Neuron (in vitro differentiated cells): ENCODE results near the gene ALMS1.
"Not testable (repeated sequence)": the region's sequence is repeated elsewhere in the genome, so short reads cannot be mapped to it uniquely, and the experiment has no call there.

Source experiments
- H2AFZ ChIP-seq: one replicate; pipeline ENCODE4 v1.6.1; 2013; ENCODE audit warnings: low read depth, mild to moderate bottlenecking, inconsistent platforms, low read length, moderate library complexity
- H3K27me3 ChIP-seq: one replicate; pipeline ENCODE4 v1.6.1; 2013; ENCODE audit warnings: low read length; ENCODE audit not compliant: insufficient read depth
- H3K36me3 ChIP-seq: one replicate; pipeline ENCODE4 v1.6.1; 2013; ENCODE audit warnings: low read length; ENCODE audit not compliant: insufficient read depth
- H3K4me1 ChIP-seq: one replicate; pipeline ENCODE4 v1.6.1; 2013; ENCODE audit warnings: low read length; ENCODE audit not compliant: insufficient read depth
- H3K4me3 ChIP-seq: 2 replicates; pipeline ENCODE4 v1.5.1; 2013; ENCODE audit warnings: mild to moderate bottlenecking, low read length, moderate library complexity
- H3K9me3 ChIP-seq: one replicate; pipeline ENCODE4 v1.6.1; 2013; ENCODE audit warnings: low read length

The ALMS1 gene

GRCh38 chr2:73489053-73489452, 103.4 kb downstream of the ALMS1 start:
- H3K27me3 ChIP-seq, result no peaks in the 10 kb centered on the region
- no peaks in the 10 kb centered on the region for H3K4me1 ChIP-seq
- no peak overlapping the region for H3K4me3 ChIP-seq
- H3K36me3 ChIP-seq, result peaks cover 45% of the 10 kb centered on the region
- H2AFZ ChIP-seq, result no peak overlapping the region
- H3K9me3 ChIP-seq, result peaks cover 8% of the 10 kb centered on the region

- Histone ChIP-seq H3K4me3 (no peak overlapping the region), H3K4me1 (no peaks in the 10 kb centered on the region), H3K9me3 (no peaks in the 10 kb centered on the region), H2AFZ (no peak overlapping the region), H3K36me3 (peaks cover 34% of the 10 kb centered on the region), H3K27me3 (no peaks in the 10 kb centered on the region)
Observed at GRCh38 chr2:73494031-73494430, 108.4 kb downstream of the ALMS1 start.

DNA sequence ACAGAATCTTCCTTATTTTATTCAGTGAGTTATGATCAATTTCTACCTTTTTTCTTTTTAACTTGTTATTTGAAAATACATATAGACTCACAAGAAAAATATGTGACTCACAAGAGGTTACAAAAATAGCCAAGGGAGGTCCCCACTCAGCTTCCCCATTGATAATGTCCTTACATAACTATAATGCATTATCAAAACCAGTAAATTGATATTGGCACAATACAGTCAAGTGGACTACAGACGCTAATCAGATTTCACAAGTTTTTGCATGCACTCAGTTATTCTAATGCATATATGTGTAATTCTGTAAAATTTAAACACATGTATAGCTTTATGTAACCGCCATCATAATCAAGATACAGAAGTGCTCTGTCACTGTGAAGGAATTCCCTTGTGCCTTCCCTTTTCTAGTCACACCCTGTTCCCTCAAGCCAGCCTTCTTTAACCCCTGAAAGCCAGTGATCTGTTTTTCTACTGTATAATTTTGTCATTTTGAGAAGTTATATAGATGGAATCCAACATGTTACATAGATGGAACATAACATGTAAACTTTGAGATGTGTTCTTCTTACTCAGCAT, 118.4 kb downstream of the ALMS1 start:
- Histone ChIP-seq H2AFZ (no peak overlapping the region), H3K36me3 (no peaks in the 10 kb centered on the region), H3K9me3 (peaks cover 8% of the 10 kb centered on the region), H3K27me3 (no peaks in the 10 kb centered on the region), H3K4me3 (no peak overlapping the region), H3K4me1 (peaks cover 3% of the 10 kb centered on the region)

- H2AFZ ChIP-seq, H3K36me3 ChIP-seq, H3K9me3 ChIP-seq, H3K4me1 ChIP-seq, H3K27me3 ChIP-seq, H3K4me3 ChIP-seq: not testable (repeated sequence)
Observed at GRCh38 chr2:73504850-73505249, 119.2 kb downstream of the ALMS1 start.

DNA sequence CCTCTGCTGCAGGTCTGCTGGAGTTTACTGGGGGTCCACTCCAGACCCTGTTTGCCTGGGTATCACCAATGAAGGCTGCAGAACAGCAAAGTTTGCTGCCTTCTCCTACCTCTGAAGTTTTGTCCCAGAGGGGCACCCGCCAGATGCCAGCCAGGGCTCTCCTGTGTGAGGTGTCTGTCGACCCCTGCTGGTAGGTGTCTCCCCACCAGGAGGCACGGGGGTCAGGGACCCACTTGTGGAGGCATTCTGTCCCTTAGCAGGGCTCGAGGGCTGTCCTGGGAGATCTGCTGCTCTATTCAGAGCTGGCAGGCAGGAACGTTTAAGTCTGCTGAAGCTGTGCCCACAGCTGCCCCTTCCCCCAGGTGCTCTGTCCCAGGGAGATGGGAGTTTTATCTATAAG, 124.8 kb downstream of the ALMS1 start:
- peaks cover 13% of the 10 kb centered on the region for H3K9me3 ChIP-seq
- not testable (repeated sequence) for H3K4me1 ChIP-seq, H3K27me3 ChIP-seq, H2AFZ ChIP-seq, H3K4me3 ChIP-seq, H3K36me3 ChIP-seq

- H3K27me3 ChIP-seq, result no peaks in the 10 kb centered on the region
- peaks cover 24% of the 10 kb centered on the region for H3K36me3 ChIP-seq
- peaks cover 11% of the 10 kb centered on the region for H3K9me3 ChIP-seq
- H2AFZ ChIP-seq, result no peak overlapping the region
- H3K4me3 ChIP-seq, result no peak overlapping the region
- H3K4me1 ChIP-seq, result no peaks in the 10 kb centered on the region
Observed at GRCh38 chr2:73516033-73516432, 130.4 kb downstream of the ALMS1 start.

DNA sequence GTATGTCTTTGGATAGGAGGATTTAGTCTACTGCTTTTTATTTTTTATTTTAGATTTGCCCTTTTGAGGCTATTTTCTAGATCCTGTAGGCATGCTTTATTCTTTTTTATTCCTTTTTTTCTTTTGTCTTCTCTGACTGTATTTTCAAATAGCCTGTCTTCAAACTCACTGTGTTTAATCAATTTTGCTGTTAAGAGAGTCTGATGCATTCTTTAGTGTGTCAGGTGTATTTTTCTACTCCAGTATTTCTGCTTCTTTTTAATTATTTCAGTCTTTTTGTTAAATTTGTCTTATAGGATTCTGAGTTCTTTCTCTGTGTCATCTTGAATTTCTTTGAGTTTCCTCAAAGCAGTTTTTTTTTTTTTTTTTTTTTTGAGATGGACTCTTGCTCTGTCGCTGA, 143.1 kb downstream of the ALMS1 start:
- Histone ChIP-seq H3K36me3 (peaks cover 25% of the 10 kb centered on the region), H3K27me3 (no peaks in the 10 kb centered on the region), H3K9me3 (peaks cover 16% of the 10 kb centered on the region), H2AFZ (no peak overlapping the region), H3K4me1 (no peaks in the 10 kb centered on the region), H3K4me3 (no peak overlapping the region)

DNA sequence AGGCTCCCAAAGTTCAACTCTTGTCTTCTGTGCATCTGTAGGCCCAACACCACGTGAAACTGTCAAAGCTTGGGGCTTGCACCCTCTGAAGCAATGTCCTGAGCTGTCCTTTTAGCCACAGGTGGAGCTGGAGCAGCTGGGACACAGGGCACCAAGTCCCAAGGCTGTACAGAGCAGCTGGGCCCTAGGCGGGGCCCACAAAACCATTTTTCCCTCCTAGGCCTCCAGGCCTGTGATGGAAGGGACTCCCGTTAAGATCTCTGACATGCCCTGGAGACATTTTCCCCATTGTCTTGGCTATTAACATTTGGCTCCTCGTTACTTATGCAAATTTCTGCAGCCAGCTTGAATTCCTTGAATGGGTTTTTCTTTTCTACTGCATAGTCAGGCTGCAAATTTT, 145.1 kb downstream of the ALMS1 start:
- H2AFZ ChIP-seq, H3K4me1 ChIP-seq, H3K4me3 ChIP-seq, H3K27me3 ChIP-seq: not testable (repeated sequence)
- Histone ChIP-seq H3K36me3 (peaks cover 37% of the 10 kb centered on the region), H3K9me3 (peaks cover 16% of the 10 kb centered on the region)

DNA sequence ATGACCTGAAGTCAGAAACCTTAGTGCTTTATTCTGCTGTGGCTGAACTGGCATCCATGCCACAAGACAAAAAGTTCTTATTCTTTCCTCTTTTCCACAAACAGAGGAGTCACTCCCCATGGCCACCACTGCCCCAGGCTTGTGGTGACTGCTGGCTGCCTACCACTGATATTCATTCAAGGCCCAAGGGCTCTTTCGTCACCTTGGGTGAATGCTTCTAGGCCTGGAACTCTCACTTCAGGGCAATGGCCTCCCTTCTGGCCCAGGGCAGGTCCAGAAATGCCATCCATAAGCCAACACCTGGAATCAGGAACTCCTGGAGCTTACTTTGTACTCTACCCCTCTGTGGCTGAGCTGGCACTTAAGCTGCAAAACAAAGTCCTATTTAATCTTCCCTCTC, 146.7 kb downstream of the ALMS1 start:
- Histone ChIP-seq H2AFZ (no peak overlapping the region), H3K4me1 (no peaks in the 10 kb centered on the region), H3K27me3 (no peaks in the 10 kb centered on the region), H3K4me3 (no peak overlapping the region), H3K36me3 (peaks cover 35% of the 10 kb centered on the region), H3K9me3 (peaks cover 15% of the 10 kb centered on the region)

DNA sequence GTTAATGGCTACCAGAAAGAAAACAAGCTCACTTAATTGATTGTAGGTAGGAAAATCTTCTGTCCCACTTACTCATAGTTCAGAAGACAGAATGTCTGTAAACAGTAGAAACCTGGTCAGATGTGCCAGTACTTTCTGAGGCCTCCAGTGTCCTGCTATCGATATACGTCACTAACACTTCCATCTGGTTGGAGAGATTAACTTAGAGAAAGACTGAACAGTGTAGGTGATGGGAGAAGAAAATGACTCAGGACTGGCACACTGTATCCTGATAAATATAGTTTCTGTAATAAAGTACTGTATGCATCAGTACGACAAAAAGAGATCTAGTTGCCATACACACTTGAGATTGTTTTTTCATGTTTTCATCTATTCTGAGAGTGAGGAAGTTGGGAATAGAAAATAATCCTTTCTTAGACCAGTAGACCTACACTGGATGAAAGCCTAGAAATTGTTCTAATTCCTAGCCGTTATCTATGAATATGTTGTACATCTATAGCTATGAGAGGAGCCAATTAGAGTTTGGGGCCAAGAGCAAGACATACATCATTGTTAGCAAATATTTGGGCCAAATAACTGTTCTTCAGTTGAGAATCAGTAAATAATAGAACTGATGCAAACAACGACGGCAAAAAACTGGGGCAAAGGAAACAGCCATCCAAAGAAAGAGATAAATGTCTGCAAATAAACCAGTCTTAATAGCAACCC, 150.7 kb downstream of the ALMS1 start:
- H3K27me3 ChIP-seq, result no peaks in the 10 kb centered on the region
- H3K4me1 ChIP-seq, result no peaks in the 10 kb centered on the region
- no peak overlapping the region for H3K4me3 ChIP-seq
- H3K36me3 ChIP-seq, result peaks cover 45% of the 10 kb centered on the region
- H2AFZ ChIP-seq, result no peak overlapping the region
- H3K9me3 ChIP-seq, result peaks cover 10% of the 10 kb centered on the region

DNA sequence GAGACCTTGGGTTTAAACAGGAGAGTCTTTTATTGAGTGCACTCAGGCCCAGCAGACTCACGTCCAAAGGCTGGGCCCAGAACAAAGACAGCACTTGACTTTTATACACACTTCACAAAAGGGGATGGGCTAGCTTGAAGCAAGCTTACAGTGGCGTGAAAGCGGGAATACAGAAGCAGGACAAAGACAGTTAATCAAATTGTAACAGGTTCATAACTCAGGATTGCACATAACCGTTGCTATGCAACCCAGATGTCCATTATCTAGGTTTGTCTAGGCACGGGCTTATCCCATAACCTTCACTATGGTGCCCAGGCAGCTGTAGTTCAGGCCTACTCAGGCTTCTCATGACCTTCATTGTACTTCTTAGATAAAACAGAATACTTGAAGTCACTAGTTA, 175.2 kb downstream of the ALMS1 start:
- H3K4me3 ChIP-seq, result not testable (repeated sequence)

GRCh38 chr2:73561422-73561821, 175.8 kb downstream of the ALMS1 start:
- peaks cover 13% of the 10 kb centered on the region for H3K4me1 ChIP-seq
- H3K27me3 ChIP-seq, result no peaks in the 10 kb centered on the region
- no peak overlapping the region for H2AFZ ChIP-seq
- H3K36me3 ChIP-seq, result peaks cover 17% of the 10 kb centered on the region
- H3K4me3 ChIP-seq, result no peak overlapping the region
- peaks cover 3% of the 10 kb centered on the region for H3K9me3 ChIP-seq

More for the DNA sequence above, 175.2 kb downstream of the ALMS1 start:
- not testable (repeated sequence) for H3K27me3 ChIP-seq, H3K9me3 ChIP-seq, H2AFZ ChIP-seq
- H3K4me1 ChIP-seq, result peaks cover 13% of the 10 kb centered on the region
- H3K36me3 ChIP-seq, result peaks cover 16% of the 10 kb centered on the region

GRCh38 chr2:73564986-73565385, 179.3 kb downstream of the ALMS1 start:
- Histone ChIP-seq H3K9me3 (no peaks in the 10 kb centered on the region), H3K4me3 (no peak overlapping the region), H3K4me1 (peaks cover 13% of the 10 kb centered on the region), H3K27me3 (no peaks in the 10 kb centered on the region), H2AFZ (no peak overlapping the region), H3K36me3 (peaks cover 10% of the 10 kb centered on the region)
